ENCODE measurements around the gene ZBBX. TPM values are rescaled to one million over a fixed set of nuclear protein-coding genes. Genes with fewer than 3 reads are reported as not detected.

ZBBX gene
- polyA plus RNA-seq, 1 of the 3 experiments (the other 2 are of a cell fraction): 0.18 TPM

- H3K4me1 ChIP-seq (ENCODE audit: control insufficient read depth in 1 of 2, insufficient read depth in 2 of 2, low read depth in 1 of 2, low read length in 1 of 2): no peaks in the 10 kb centered on the region
- H4K20me1 ChIP-seq (ENCODE audit: insufficient read depth): no peaks in the 10 kb centered on the region
- H3K27me3 ChIP-seq (ENCODE audit: insufficient read depth): no peaks in the 10 kb centered on the region
- 5% methylated on average over 1 of the region's 1 CpG for WGBS (ENCODE audit: low lambda C conversion rate)
- no peaks in the 10 kb centered on the region for H3K9me2 ChIP-seq
- H3K79me2 ChIP-seq (ENCODE audit: insufficient read depth): no peaks in the 10 kb centered on the region
- TF ChIP-seq REST (IDR thresholded peaks at IDR 0.05; ENCODE audit: low read depth, low read length) (no peak), RCOR1 (IDR thresholded peaks at IDR 0.05; ENCODE audit: low read length) (no peak), GABPA (IDR thresholded peaks at IDR 0.05; ENCODE audit: low read depth) (no peak), NFIC (IDR thresholded peaks at IDR 0.05; ENCODE audit: borderline replicate concordance) (no peak)
- CTCF ChIA-PET: interaction anchor here (1.2 to 1.3 kb wide), 2 partner anchors 10 to 18 kb away, joined by 4 read pairs; partner anchors contain the start of gene ZBBX
- no peak overlapping the region for H3K4me2 ChIP-seq
- H3K9ac ChIP-seq: no peak overlapping the region
- no peaks in the 10 kb centered on the region for H3K9me3 ChIP-seq
- no peak overlapping the region for H3K4me3 ChIP-seq (ENCODE audit: low read depth in 2 of 2, low read length in 1 of 2)
- POLR2A ChIA-PET: no interaction called here
- no peak overlapping the region for H2AFZ ChIP-seq (ENCODE audit: low read depth)
- no peak for DNase-seq
- H3K27ac ChIP-seq (ENCODE audit: low read depth in 2 of 2, low read length in 1 of 2): no peak overlapping the region
- no peaks in the 10 kb centered on the region for H3F3A ChIP-seq (replicated peaks; ENCODE audit: insufficient read depth)
- H3K36me3 ChIP-seq (replicated peaks in 1 of 2; ENCODE audit: control insufficient read depth in 1 of 2, insufficient read depth in 2 of 2, low read length in 1 of 2): no peaks in the 10 kb centered on the region
Observed at GRCh38 chr3:167397826-167398225, 17.7 kb upstream of the ZBBX start.

- H3K9ac ChIP-seq: no peak overlapping the region
- no peak for DNase-seq
- no peak overlapping the region for H3K4me2 ChIP-seq
- no peaks in the 10 kb centered on the region for H4K20me1 ChIP-seq (ENCODE audit: insufficient read depth)
- 35% methylated on average over 2 of the region's 2 CpGs for WGBS (ENCODE audit: low lambda C conversion rate)
- no peak overlapping the region for H3K4me3 ChIP-seq (ENCODE audit: low read depth in 2 of 2, low read length in 1 of 2)
- no peaks in the 10 kb centered on the region for H3K27me3 ChIP-seq (ENCODE audit: insufficient read depth)
- no peak overlapping the region for H2AFZ ChIP-seq (ENCODE audit: low read depth)
- POLR2A ChIA-PET: no interaction called here
- H3F3A ChIP-seq (replicated peaks; ENCODE audit: insufficient read depth): no peaks in the 10 kb centered on the region
- H3K9me3 ChIP-seq: no peaks in the 10 kb centered on the region
- H3K79me2 ChIP-seq (ENCODE audit: insufficient read depth): no peaks in the 10 kb centered on the region
- TF ChIP-seq SIN3A (IDR thresholded peaks at IDR 0.05; ENCODE audit: borderline replicate concordance, low read depth, low read length) (no peak), TAF1 (IDR thresholded peaks at IDR 0.05; ENCODE audit: borderline replicate concordance, low read depth, low read length) (no peak), MAX (IDR thresholded peaks at IDR 0.05; ENCODE audit: low read depth) (no peak), MXI1 (IDR thresholded peaks at IDR 0.05; ENCODE audit: low read depth, low read length) (no peak), PBX3 (IDR thresholded peaks at IDR 0.05) (no peak), EZH2phosphoT487 (IDR thresholded peaks at IDR 0.05; ENCODE audit: borderline replicate concordance, low read depth) (no peak), POLR2AphosphoS5 (IDR thresholded peaks at IDR 0.05; ENCODE audit: low read depth, low read length) (no peak), REST (IDR thresholded peaks at IDR 0.05; ENCODE audit: low read depth, low read length) (no peak), GATA2 (CRISPR knock-in tag; IDR thresholded peaks at IDR 0.05) (no peak), NRF1 (IDR thresholded peaks at IDR 0.05; ENCODE audit: low read depth, low read length) (no peak), ELF1 (IDR thresholded peaks at IDR 0.05) (no peak)
- no peaks in the 10 kb centered on the region for H3K36me3 ChIP-seq (replicated peaks in 1 of 2; ENCODE audit: control insufficient read depth in 1 of 2, insufficient read depth in 2 of 2, low read length in 1 of 2)
- CTCF ChIA-PET: interaction anchor here (0.6 to 1.8 kb wide), 2 partner anchors 13 to 16 kb away, joined by 3 to 4 read pairs; partner anchors contain the start of gene ZBBX
- H3K9me2 ChIP-seq: no peaks in the 10 kb centered on the region
- no peak overlapping the region for H3K27ac ChIP-seq (ENCODE audit: low read depth in 2 of 2, low read length in 1 of 2)
- no peaks in the 10 kb centered on the region for H3K4me1 ChIP-seq (ENCODE audit: control insufficient read depth in 1 of 2, insufficient read depth in 2 of 2, low read depth in 1 of 2, low read length in 1 of 2)
Observed at GRCh38 chr3:167396075-167396474, 16.0 kb upstream of the ZBBX start.
